K562 (cell line): ENCODE data around the gene TLR5. TPM values are rescaled to one million over a fixed set of nuclear protein-coding genes. Genes with fewer than 3 reads are reported as not detected.

Source experiments
- ATAC-seq: fragments of 200-7000 bp; cut with Tn5 transposase; 3 replicates; pipeline ENCODE4 v1.9.1; 2020; ENCODE audit warnings: moderate library complexity
- BruUV-seq: library from RNA; stranded (reverse); fragments of 400-500 nt; replicated peaks from 2 replicates; lab custom pipeline; 2021; lab: Mats Ljungman, UMichigan
- CTCF ChIA-PET: fragments of 300-600 bp; formaldehyde crosslinking; extraction: SDS; loops from one replicate; lab custom pipeline; 2021; ENCODE audit warnings: low intra/inter-chr PET ratio; lab: Yijun Ruan, JAX
- POLR2A ChIA-PET: fragments of 300-600, 350-650 bp; sonication (Branson Sonifier 250); formaldehyde crosslinking; extraction: SDS; loops from one replicate; lab custom pipeline; 2021; ENCODE audit warnings: antibody characterized with exemption, inconsistent platforms; lab: Yijun Ruan, JAX
- DNase-seq, 4 experiments: peaks; one replicate each; pipeline versions ENCODE4 v3.0.0 to v3.0.0-alpha.2; 2011 to 2018; ENCODE audit warnings: low spot score in 3 of 4, mixed read lengths in 3 of 4; ENCODE audit errors: extremely low read depth in 1 of 4
- FAIRE-seq: peaks from 2 replicates; lab custom pipeline; 2011; peaks lifted over from hg19 to GRCh38; lab: Jason Lieb, UNC
- H2AFZ ChIP-seq: 2 replicates; pipeline ENCODE4 v1.6.0; 2011; ENCODE audit warnings: low read depth, low read length, control low read depth, inconsistent platforms
- H3K27ac ChIP-seq: fragments of 200-600 bp; 3 replicates; pipeline ENCODE4 v1.8.0; 2011; ENCODE audit warnings: low read depth, mild to moderate bottlenecking, control low read depth, inconsistent platforms, low read length, moderate library complexity, mixed read lengths; ENCODE audit errors: extremely low read depth
- H3K27me3 ChIP-seq, 2 experiments: fragments of 300-600 bp in 1 of 2; 2 replicates in 1 of 2; 3 replicates in 1 of 2; pipeline versions ENCODE4 v1.6.0 to v1.8.0; 2011; ENCODE audit warnings: inconsistent platforms in 2 of 2, low read length in 2 of 2, mild to moderate bottlenecking in 1 of 2, mixed read lengths in 1 of 2, moderate library complexity in 1 of 2; ENCODE audit not compliant: control insufficient read depth in 2 of 2, insufficient read depth in 2 of 2
- H3K36me3 ChIP-seq: fragments of 300-600 bp; 3 replicates; pipeline ENCODE4 v1.8.0; 2011; ENCODE audit warnings: mild to moderate bottlenecking, low read length, inconsistent platforms; ENCODE audit not compliant: control insufficient read depth, insufficient read depth
- H3K4me1 ChIP-seq, 2 experiments: fragments of 200-600 bp in 1 of 2; replicated peaks in 1 of 2; 2 replicates in 1 of 2; 3 replicates in 1 of 2; pipeline versions ENCODE4 v1.5.1 to v1.8.0; 2011; ENCODE audit warnings: inconsistent platforms in 2 of 2, low read length in 2 of 2, mild to moderate bottlenecking in 1 of 2, mixed read lengths in 1 of 2, moderate library complexity in 1 of 2; ENCODE audit not compliant: control insufficient read depth in 2 of 2, insufficient read depth in 2 of 2
- H3K4me2 ChIP-seq: 2 replicates; pipeline ENCODE4 v1.6.1; 2011; ENCODE audit warnings: low read length, control low read depth, inconsistent platforms, mixed read lengths; ENCODE audit not compliant: insufficient read depth
- H3K4me3 ChIP-seq: fragments of 200-600 bp; sonication (generic), shearing (Covaris generic); 2 replicates; pipeline ENCODE4 v1.5.1; 2016; ENCODE audit warnings: control low read depth, inconsistent platforms
- H3K79me2 ChIP-seq: fragments of 200-600 bp; 3 replicates; pipeline ENCODE4 v1.8.0; 2011; ENCODE audit warnings: low read length, inconsistent platforms; ENCODE audit not compliant: control insufficient read depth, insufficient read depth
- H3K9ac ChIP-seq, 2 experiments: 2 replicates each; pipeline versions ENCODE4 v1.6.0 to v1.6.1; 2011; ENCODE audit warnings: low read depth in 2 of 2, low read length in 2 of 2, control low read depth in 1 of 2, inconsistent platforms in 1 of 2, mild to moderate bottlenecking in 1 of 2, mixed read lengths in 1 of 2; ENCODE audit not compliant: insufficient read depth in 1 of 2
- H3K9me1 ChIP-seq: one replicate; pipeline ENCODE4 v1.6.0; 2011; ENCODE audit warnings: inconsistent platforms, mild to moderate bottlenecking, low read length, moderate library complexity; ENCODE audit not compliant: control insufficient read depth, insufficient read depth
- H3K9me3 ChIP-seq: replicated peaks from 2 replicates; pipeline ENCODE4 v1.5.1; 2011; ENCODE audit warnings: low read depth, low read length, inconsistent platforms; ENCODE audit not compliant: control insufficient read depth, insufficient read depth
- H4K20me1 ChIP-seq: replicated peaks from 2 replicates; pipeline ENCODE4 v1.6.1; 2011; ENCODE audit warnings: low read length, inconsistent platforms, mixed read lengths; ENCODE audit not compliant: control insufficient read depth, insufficient read depth
- ATF7 ChIP-seq: fragments of 450-650 bp; IDR thresholded peaks from 2 replicates; pipeline ENCODE4 v1.7.1; 2014; ENCODE audit warnings: mild to moderate bottlenecking, moderate library complexity
- BRF1 ChIP-seq: IDR thresholded peaks from 3 replicates; pipeline ENCODE4 v1.6.1; 2011; ENCODE audit warnings: borderline replicate concordance, mild to moderate bottlenecking; ENCODE audit not compliant: insufficient read length; ENCODE audit errors: extremely low read depth
- CBFA2T3 ChIP-seq: fragments of 450-650 bp; IDR thresholded peaks from 2 replicates; pipeline ENCODE4 v1.6.1; 2017
- CREM ChIP-seq: IDR thresholded peaks from 2 replicates; pipeline ENCODE4 v1.6.1; 2014; ENCODE audit warnings: antibody characterized with exemption, low read depth
- HSF4 ChIP-seq: fragments of 250-450 bp; sonication (Bioruptor Pico); IDR thresholded peaks from 2 replicates; pipeline ENCODE4 v2.1.2; 2022; ENCODE audit warnings: mild to moderate bottlenecking, moderate library complexity, borderline replicate concordance
- MAFF ChIP-seq: IDR thresholded peaks from 2 replicates; pipeline ENCODE4 v1.6.1; 2012; ENCODE audit warnings: low read length, improper control_type of control experiment
- NR3C1 ChIP-seq: sonication (generic); formaldehyde crosslinking; IDR thresholded peaks from 2 replicates; pipeline ENCODE4 v1.8.1; 2022; ENCODE audit warnings: missing genetic modification reagents
- PHB ChIP-seq: fragments of 250-450 bp; sonication (Bioruptor Pico); IDR thresholded peaks from 2 replicates; pipeline ENCODE4 v1.5.0; 2021
- SIRT6 ChIP-seq: IDR thresholded peaks from one replicate; pipeline ENCODE4 v1.6.1; 2012; ENCODE audit warnings: low read depth, mild to moderate bottlenecking, control low read depth, inconsistent platforms, low read length, moderate library complexity
- TCF7L2 ChIP-seq: fragments of 150-350 bp; IDR thresholded peaks from 2 replicates; pipeline ENCODE4 v1.6.1; 2016; ENCODE audit warnings: low read depth, mild to moderate bottlenecking, low read length, moderate library complexity
- VEZF1 ChIP-seq: fragments of 200-800 bp; sonication (Bioruptor generic); IDR thresholded peaks from 2 replicates; pipeline ENCODE4 v1.6.1; 2017; ENCODE audit warnings: missing genetic modification characterization, missing compliant biosample characterization
- ZNF324 ChIP-seq: fragments of 250-450 bp; sonication (Bioruptor Pico); IDR thresholded peaks from 2 replicates; pipeline ENCODE4 v1.4.0; 2020; ENCODE audit warnings: mild to moderate bottlenecking
- ZNF561 ChIP-seq: fragments of 450-650 bp; formaldehyde crosslinking; conservative IDR thresholded peaks from 2 replicates; pipeline ENCODE4 v1.4.0; 2020; ENCODE audit warnings: mild to moderate bottlenecking, moderate library complexity
- ZNF780A ChIP-seq: fragments of 250-450 bp; sonication (Bioruptor Pico); IDR thresholded peaks from 2 replicates; pipeline ENCODE4 v1.5.0; 2021; ENCODE audit warnings: mild to moderate bottlenecking
- WGBS: fragments of 100-300 bp; shearing (Covaris generic); methylation state at CpG from one replicate; pipeline ENCODE4 v1.1.6; 2016; ENCODE audit warnings: low coverage, mixed read lengths; ENCODE audit not compliant: insufficient coverage; ENCODE audit errors: missing lambda C conversion rate; 5-methylcytosine and 5-hydroxymethylcytosine counted together
- in situ Hi-C: fragments of 300-500 bp; cut with MboI; formaldehyde crosslinking; loops from 4 replicates; pipeline ENCODE4 v1.15.0; 2018; ENCODE audit warnings: inconsistent platforms, mixed read lengths
- intact Hi-C: fragments of 100-400 bp; cut with micrococcal nuclease; formaldehyde crosslinking; loops from 2 replicates; pipeline ENCODE4 v1.14.2; 2022
- polyA plus RNA-seq, 8 experiments: library from polyadenylated mRNA; depleted of rRNA in 4 of 8; stranded (reverse) in 5 of 8; unstranded in 3 of 8; fragments of >200 nt; fragmentation: Nextera tagmentation in 2 of 8; fragmentation: Illumina TruSeq in 1 of 8; extraction: Ambion mirVana in 2 of 8; extraction: Trizol in 1 of 8; gene quantifications; 2 replicates each; pipeline versions ENCODE4 v1.2.1 to v1.2.3, GENCODE V29; 2011 to 2014; ENCODE audit warnings: inconsistent platforms in 1 of 8, missing spikeins in 1 of 8
- total RNA-seq, 7 experiments: library from RNA; depleted of rRNA in 6 of 7; stranded (reverse); fragments of >200 nt in 6 of 7; fragmentation: Illumina TruSeq in 2 of 7; extraction: Trizol in 2 of 7; gene quantifications; 2 replicates each; pipeline versions ENCODE4 v1.2.1 to v1.2.3, GENCODE V29; 2011 to 2021; ENCODE audit warnings: low replicate concordance in 1 of 7
- TF ChIP-seq, protein P1 (sequence below): fragments of 200-400 bp; formaldehyde crosslinking; IDR thresholded peaks from 2 replicates; pipeline ENCODE4 v1.6.1; 2017; ENCODE audit warnings: mild to moderate bottlenecking, low read depth, low read length, moderate library complexity
- TF ChIP-seq, protein P2 (sequence below): fragments of 450-650 bp; formaldehyde crosslinking; IDR thresholded peaks from 2 replicates; pipeline ENCODE4 v1.4.0; 2020; ENCODE audit warnings: mild to moderate bottlenecking, moderate library complexity

The TLR5 gene
- total and polyA plus RNA-seq, 9 of the 15 experiments (the other 6 are each of a cell fraction or from before 2014, with no cell fraction given) = 0.93 to 7.4 (median 1.9) TPM

DNA sequence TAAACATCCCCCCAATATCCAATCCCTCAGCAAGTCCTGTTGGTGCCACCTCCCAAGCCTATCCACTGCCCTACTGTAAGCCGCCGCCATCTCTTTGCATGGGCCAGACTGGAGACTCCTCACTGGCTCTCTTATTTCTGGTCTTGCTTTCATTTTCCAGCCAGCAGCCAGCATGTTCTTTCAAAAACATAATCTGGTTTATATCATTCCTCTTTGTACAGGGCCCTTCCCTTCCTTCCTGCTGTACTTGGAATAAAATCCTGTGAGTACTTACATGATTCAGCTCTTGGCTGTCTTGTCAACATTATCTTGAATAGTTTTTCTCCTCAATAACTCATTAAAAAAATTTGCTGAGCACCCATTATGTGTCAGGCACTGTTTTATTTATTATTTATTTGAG is 28.2 kb downstream of the TLR5 start:
- Histone ChIP-seq H3K9me3 (0 out of 2 replicates have a peak, but pooled peaks cover 2% of the 10 kb centered on the region), H3K27me3 (peaks cover 20 to 24% of the 10 kb centered on the region in 2 experiments), H4K20me1 (no peaks in the 10 kb centered on the region), H3K4me3 (no peak overlapping the region), H3K79me2 (no peaks in the 10 kb centered on the region), H3K27ac (no peak overlapping the region), H3K4me1 (no peaks in the 10 kb centered on the region), H3K9ac (no peak overlapping the region), H3K9me1 (no peaks in the 10 kb centered on the region), H3K36me3 (no peaks in the 10 kb centered on the region), H2AFZ (no peak overlapping the region), H3K4me2 (no peak overlapping the region)
- TF ChIP-seq, protein P1, sequence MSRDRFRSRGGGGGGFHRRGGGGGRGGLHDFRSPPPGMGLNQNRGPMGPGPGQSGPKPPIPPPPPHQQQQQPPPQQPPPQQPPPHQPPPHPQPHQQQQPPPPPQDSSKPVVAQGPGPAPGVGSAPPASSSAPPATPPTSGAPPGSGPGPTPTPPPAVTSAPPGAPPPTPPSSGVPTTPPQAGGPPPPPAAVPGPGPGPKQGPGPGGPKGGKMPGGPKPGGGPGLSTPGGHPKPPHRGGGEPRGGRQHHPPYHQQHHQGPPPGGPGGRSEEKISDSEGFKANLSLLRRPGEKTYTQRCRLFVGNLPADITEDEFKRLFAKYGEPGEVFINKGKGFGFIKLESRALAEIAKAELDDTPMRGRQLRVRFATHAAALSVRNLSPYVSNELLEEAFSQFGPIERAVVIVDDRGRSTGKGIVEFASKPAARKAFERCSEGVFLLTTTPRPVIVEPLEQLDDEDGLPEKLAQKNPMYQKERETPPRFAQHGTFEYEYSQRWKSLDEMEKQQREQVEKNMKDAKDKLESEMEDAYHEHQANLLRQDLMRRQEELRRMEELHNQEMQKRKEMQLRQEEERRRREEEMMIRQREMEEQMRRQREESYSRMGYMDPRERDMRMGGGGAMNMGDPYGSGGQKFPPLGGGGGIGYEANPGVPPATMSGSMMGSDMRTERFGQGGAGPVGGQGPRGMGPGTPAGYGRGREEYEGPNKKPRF = no peak
- TF ChIP-seq TCF7L2 = no peak
- TF ChIP-seq, protein P2, sequence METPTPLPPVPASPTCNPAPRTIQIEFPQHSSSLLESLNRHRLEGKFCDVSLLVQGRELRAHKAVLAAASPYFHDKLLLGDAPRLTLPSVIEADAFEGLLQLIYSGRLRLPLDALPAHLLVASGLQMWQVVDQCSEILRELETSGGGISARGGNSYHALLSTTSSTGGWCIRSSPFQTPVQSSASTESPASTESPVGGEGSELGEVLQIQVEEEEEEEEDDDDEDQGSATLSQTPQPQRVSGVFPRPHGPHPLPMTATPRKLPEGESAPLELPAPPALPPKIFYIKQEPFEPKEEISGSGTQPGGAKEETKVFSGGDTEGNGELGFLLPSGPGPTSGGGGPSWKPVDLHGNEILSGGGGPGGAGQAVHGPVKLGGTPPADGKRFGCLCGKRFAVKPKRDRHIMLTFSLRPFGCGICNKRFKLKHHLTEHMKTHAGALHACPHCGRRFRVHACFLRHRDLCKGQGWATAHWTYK (CRISPR knock-in tag) = no peak
- no peak for TF ChIP-seq CREM
- no peak for TF ChIP-seq ZNF780A
- no peak for TF ChIP-seq MAFF
- no peak for TF ChIP-seq NR3C1 (CRISPR knock-in tag)
- no peak for TF ChIP-seq HSF4 (CRISPR knock-in tag)
- TF ChIP-seq CBFA2T3 = no peak
- TF ChIP-seq ATF7 = no peak
- no peak for TF ChIP-seq SIRT6
- no peak for TF ChIP-seq ZNF561
- TF ChIP-seq ZNF324 (CRISPR knock-in tag) = no peak
- no peak for TF ChIP-seq VEZF1 (CRISPR knock-in tag)
- no peak for TF ChIP-seq BRF1
- TF ChIP-seq PHB (CRISPR knock-in tag) = no peak
- ChIA-PET CTCF (no interaction called here), POLR2A (no interaction called here)
- 39% methylated on average over 2 of the region's 2 CpGs for WGBS
- no peak for DNase-seq
- in situ Hi-C loops (no loop called here), intact Hi-C loops (no loop called here)
- no TSS peak for BruUV-seq
- FAIRE-seq = no peak
- ATAC-seq = no peak
